Stimulated activated CD4-positive, alpha-beta T cell treated with anti-CD3 and anti-CD28 coated beads, Interleukin-4, amount 100 ng/mL, for 4 hours (primary cell): Measurements from ENCODE around the gene CAPN8.
"Not testable (repeated sequence)": the region's sequence is repeated elsewhere in the genome, so short reads cannot be mapped to it uniquely, and the experiment has no call there.

ENCODE experiments used
- DNase-seq, 2 experiments: peaks; one replicate each; pipeline ENCODE4 v3.0.0-alpha.2; 2020

The CAPN8 gene

DNA sequence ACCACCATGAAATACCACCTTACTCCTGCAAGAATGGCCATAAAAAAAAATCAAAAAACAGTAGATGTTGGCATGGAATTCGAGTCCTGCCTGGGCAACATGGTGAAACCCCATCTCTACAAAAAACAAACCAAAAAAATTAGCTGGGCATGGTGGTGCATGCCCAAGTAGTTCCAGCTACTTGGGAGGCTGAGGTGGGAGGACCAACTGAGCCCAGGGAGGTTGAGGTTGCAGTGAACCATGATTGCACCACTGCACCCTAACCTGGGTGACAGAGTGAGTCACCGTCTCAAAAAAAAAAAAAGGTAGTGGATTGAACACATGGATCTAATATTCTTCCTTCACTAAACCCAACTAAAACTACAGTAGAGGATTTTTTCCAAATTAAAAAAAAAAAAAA lies 146.4 kb downstream of the CAPN8 start:
- no peak for DNase-seq

DNA sequence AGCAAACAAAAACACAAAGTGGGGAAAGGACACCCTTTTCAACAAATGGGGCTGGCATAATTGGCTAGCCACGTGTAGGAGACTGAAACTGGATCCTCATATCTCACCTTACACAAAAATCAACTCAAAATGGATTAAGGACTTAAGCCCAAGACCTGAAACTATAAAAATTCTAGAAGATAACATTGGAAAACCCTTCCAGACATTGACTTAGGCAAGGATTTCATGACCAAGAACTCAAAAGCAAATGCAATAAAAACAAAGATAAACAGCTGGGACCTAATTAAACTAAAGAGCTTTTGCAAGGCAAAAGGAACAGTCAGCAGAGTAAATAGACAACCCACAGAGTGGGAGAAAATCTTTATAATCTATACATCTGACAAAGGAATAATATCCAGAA lies 146.9 kb downstream of the CAPN8 start:
- not testable (repeated sequence) for DNase-seq

GRCh38 chr1:223515926-223516325 lies 149.6 kb downstream of the CAPN8 start:
- DNase-seq = no peak

- DNase-seq = peak in 1 of 2 experiments; percentile 27
These were observed 150.1 kb downstream of the CAPN8 start for GRCh38 chr1:223515421-223515820.

DNA sequence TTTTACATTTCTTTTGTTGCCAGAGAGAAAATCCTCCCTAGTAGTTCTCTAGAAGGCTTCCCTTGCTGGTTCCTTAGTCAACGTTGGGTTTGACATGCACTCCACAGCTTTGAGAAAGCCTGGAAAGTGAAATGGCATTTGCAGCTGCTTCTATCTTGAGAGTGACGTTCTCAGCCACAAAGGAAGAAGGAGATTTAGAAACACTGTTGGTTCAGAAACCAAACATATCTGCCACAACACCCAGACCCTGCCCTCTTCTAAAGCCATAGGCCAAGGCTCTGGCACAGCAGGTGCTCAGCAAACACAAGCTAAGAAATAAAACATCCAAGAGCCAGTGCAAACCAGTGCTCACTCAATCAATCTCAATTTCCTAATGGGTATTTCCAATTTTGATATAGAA lies 150.9 kb downstream of the CAPN8 start:
- DNase-seq = no peak

- no peak for DNase-seq
These were observed 152.2 kb downstream of the CAPN8 start for GRCh38 chr1:223513309-223513708.

- DNase-seq = no peak
These were observed 153.4 kb downstream of the CAPN8 start for GRCh38 chr1:223512057-223512456.

DNA sequence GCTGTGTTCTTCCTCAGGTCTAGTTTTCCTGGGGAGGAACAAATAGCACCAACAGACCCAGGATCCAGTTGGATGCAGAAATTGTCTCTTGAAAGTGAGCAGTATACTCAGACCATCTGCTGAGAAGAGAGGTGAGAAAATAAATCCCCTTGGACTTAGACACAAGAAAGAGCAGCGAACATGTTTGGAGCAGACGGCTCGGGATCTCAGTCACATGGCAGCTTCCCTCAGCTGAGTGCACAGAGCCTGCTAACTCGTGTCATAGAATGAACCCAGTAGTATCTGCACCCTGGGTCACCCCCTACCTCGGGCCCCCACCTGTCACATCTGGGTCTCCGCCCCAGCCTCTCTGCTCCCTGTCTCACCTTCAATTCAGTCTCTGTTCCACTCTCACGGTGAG lies 156.7 kb downstream of the CAPN8 start:
- no peak for DNase-seq

DNA sequence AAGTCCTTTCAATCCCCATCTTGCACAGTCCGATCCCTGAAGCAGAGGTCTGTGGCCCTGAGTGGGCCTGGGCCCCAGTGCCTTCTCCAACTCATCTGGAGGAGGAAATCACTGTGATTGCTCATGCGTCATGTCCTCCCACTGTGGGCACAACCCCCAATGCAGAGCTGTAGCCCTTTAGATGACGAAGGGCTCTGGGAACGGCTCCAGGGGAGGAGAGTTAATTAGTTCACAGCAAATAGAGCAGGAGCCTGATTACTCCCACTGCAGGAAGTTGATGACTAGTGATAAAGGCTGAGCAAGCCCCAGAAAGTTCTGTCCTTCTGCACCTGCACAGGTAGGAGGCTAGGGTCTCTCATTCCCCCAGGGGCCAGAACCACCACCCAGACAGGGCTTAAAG lies 160.8 kb downstream of the CAPN8 start:
- DNase-seq = no peak

DNA sequence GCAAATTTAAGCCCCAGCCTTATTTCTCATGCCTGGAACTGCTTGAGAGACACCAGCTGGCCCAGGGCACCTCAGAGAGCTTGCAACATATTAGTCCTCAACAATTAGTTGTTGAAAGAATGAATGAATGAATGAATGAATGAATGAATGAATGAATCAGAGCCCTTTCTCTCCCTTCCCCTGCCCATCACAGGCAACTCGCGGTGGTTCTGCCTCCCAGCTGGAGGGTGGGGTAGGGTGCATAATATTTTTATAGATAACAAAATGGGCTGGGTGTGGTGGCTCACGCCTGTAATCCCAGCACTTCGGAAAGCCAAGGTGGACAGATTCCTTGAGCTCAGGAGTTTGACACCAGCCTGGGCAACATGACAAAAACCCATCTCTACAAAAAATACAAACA lies 162.2 kb downstream of the CAPN8 start:
- DNase-seq = no peak

- no peak for DNase-seq
These were observed 164.7 kb downstream of the CAPN8 start for GRCh38 chr1:223500560-223501425.

GRCh38 chr1:223496883-223497282 lies 168.6 kb downstream of the CAPN8 start:
- no peak for DNase-seq

GRCh38 chr1:223494926-223495645 lies 170.4 kb downstream of the CAPN8 start:
- DNase-seq = no peak

GRCh38 chr1:223492044-223492443 lies 173.5 kb downstream of the CAPN8 start:
- no peak for DNase-seq
